HG03558 (cell line): ENCODE measurements around the gene IFT122.
"Not testable (repeated sequence)": the region's sequence is repeated elsewhere in the genome, so short reads cannot be mapped to it uniquely, and the experiment has no call there.

Experiments used
- ATAC-seq: cut with Tn5 transposase; IDR thresholded peaks from one replicate; pipeline ENCODE4 v1.9.1; 2021; ENCODE audit warnings: moderate number of reproducible peaks; ENCODE audit not compliant: unreplicated experiment; ENCODE audit errors: extremely low read depth

IFT122 gene

GRCh38 chr3:129469026-129469425, 29.0 kb downstream of the IFT122 start:
- ATAC-seq = no peak

GRCh38 chr3:129470861-129471260, 30.8 kb downstream of the IFT122 start:
- ATAC-seq = no peak

- no peak for ATAC-seq
Measured at GRCh38 chr3:129473067-129473768, 33.2 kb downstream of the IFT122 start.

- ATAC-seq = no peak
Measured at GRCh38 chr3:129473769-129474152, 33.7 kb downstream of the IFT122 start.

- ATAC-seq = no peak
Measured at GRCh38 chr3:129474984-129475804, 35.2 kb downstream of the IFT122 start.

- no peak for ATAC-seq
Measured at GRCh38 chr3:129475863-129476262, 35.8 kb downstream of the IFT122 start.

- ATAC-seq = no peak
Measured at GRCh38 chr3:129476586-129476985, 36.6 kb downstream of the IFT122 start.

- not testable (repeated sequence) for ATAC-seq
Measured at GRCh38 chr3:129481225-129481765, 41.3 kb downstream of the IFT122 start.

- no peak for ATAC-seq
Measured at GRCh38 chr3:129481766-129482332, 41.8 kb downstream of the IFT122 start.

- no peak for ATAC-seq
Measured at GRCh38 chr3:129482721-129483120, 42.7 kb downstream of the IFT122 start.

GRCh38 chr3:129483870-129484269, 43.8 kb downstream of the IFT122 start:
- no peak for ATAC-seq

- ATAC-seq = not testable (repeated sequence)
Measured at GRCh38 chr3:129485146-129485545, 45.1 kb downstream of the IFT122 start.

- no peak for ATAC-seq
Measured at GRCh38 chr3:129485721-129486663, 46.0 kb downstream of the IFT122 start.

- ATAC-seq = no peak
Measured at GRCh38 chr3:129486664-129487035, 46.6 kb downstream of the IFT122 start.

GRCh38 chr3:129487183-129487867, 47.3 kb downstream of the IFT122 start:
- ATAC-seq = no peak

- not testable (repeated sequence) for ATAC-seq
Measured at GRCh38 chr3:129487868-129488335, 47.9 kb downstream of the IFT122 start.

GRCh38 chr3:129489258-129489657, 49.2 kb downstream of the IFT122 start:
- not testable (repeated sequence) for ATAC-seq

- ATAC-seq = no peak
Measured at GRCh38 chr3:129490273-129490675, 50.2 kb downstream of the IFT122 start.

GRCh38 chr3:129491077-129491476, 51.1 kb downstream of the IFT122 start:
- not testable (repeated sequence) for ATAC-seq
